H9 (cell line): ENCODE results near the gene BHLHE41. TPM values are rescaled to one million over a fixed set of nuclear protein-coding genes. Genes with fewer than 3 reads are reported as not detected.

Experiments
- DNase-seq: peaks from one replicate; pipeline ENCODE4 v3.0.0-alpha.2; 2017
- H2AFZ ChIP-seq: one replicate; pipeline ENCODE4 v1.6.1; 2013; ENCODE audit warnings: mild to moderate bottlenecking, low read length, control low read depth, moderate library complexity
- H2AK5ac ChIP-seq: 2 replicates; pipeline ENCODE4 v1.6.1; 2013; ENCODE audit warnings: low read length, control low read depth, mixed read lengths; ENCODE audit not compliant: insufficient read length
- H2BK120ac ChIP-seq: one replicate; pipeline ENCODE4 v1.6.1; 2013; ENCODE audit warnings: low read depth, mild to moderate bottlenecking, low read length, control low read depth, inconsistent platforms; ENCODE audit not compliant: poor library complexity, severe bottlenecking
- H2BK12ac ChIP-seq: 2 replicates; pipeline ENCODE4 v1.6.1; 2013; ENCODE audit warnings: low read length, control low read depth, mixed read lengths, low read depth; ENCODE audit not compliant: insufficient read length
- H2BK15ac ChIP-seq: 2 replicates; pipeline ENCODE4 v1.6.1; 2013; ENCODE audit warnings: low read depth, low read length, control low read depth
- H2BK20ac ChIP-seq: one replicate; pipeline ENCODE4 v1.6.1; 2013; ENCODE audit warnings: low read depth, mild to moderate bottlenecking, low read length, control low read depth, inconsistent platforms; ENCODE audit not compliant: poor library complexity, severe bottlenecking
- H2BK5ac ChIP-seq: 2 replicates; pipeline ENCODE4 v1.6.1; 2013; ENCODE audit warnings: low read length, control low read depth, mixed read lengths; ENCODE audit not compliant: insufficient read length
- H3K14ac ChIP-seq: 2 replicates; pipeline ENCODE4 v1.6.1; 2013; ENCODE audit warnings: low read length, control low read depth; ENCODE audit not compliant: insufficient read depth
- H3K18ac ChIP-seq: 2 replicates; pipeline ENCODE4 v1.6.1; 2013; ENCODE audit warnings: low read depth, mild to moderate bottlenecking, mixed read lengths, low read length, control low read depth; ENCODE audit not compliant: insufficient read length
- H3K23ac ChIP-seq: 2 replicates; pipeline ENCODE4 v1.6.1; 2013; ENCODE audit warnings: low read length, control low read depth, mixed read lengths, low read depth; ENCODE audit not compliant: insufficient read length
- H3K23me2 ChIP-seq: 2 replicates; pipeline ENCODE4 v1.6.1; 2013; ENCODE audit warnings: low read depth, mild to moderate bottlenecking, mixed read lengths, low read length, control low read depth; ENCODE audit not compliant: insufficient read length, poor library complexity, severe bottlenecking
- H3K27ac ChIP-seq: 2 replicates; pipeline ENCODE4 v1.5.1; 2013; ENCODE audit warnings: low read length, control low read depth, mixed read lengths, low read depth; ENCODE audit not compliant: insufficient read length
- H3K27me3 ChIP-seq: 2 replicates; pipeline ENCODE4 v1.6.1; 2013; ENCODE audit warnings: low read length, control low read depth, inconsistent platforms; ENCODE audit not compliant: insufficient read depth
- H3K4ac ChIP-seq: 2 replicates; pipeline ENCODE4 v1.6.1; 2013; ENCODE audit warnings: low read depth, mild to moderate bottlenecking, control low read depth, inconsistent platforms, low read length, moderate library complexity
- H3K4me1 ChIP-seq: 2 replicates; pipeline ENCODE4 v1.6.1; 2013; ENCODE audit warnings: low read length, control low read depth, inconsistent platforms; ENCODE audit not compliant: insufficient read depth
- H3K4me2 ChIP-seq: 2 replicates; pipeline ENCODE4 v1.6.1; 2013; ENCODE audit warnings: low read length, control low read depth, mixed read lengths; ENCODE audit not compliant: insufficient read length, insufficient read depth
- H3K56ac ChIP-seq: 2 replicates; pipeline ENCODE4 v1.6.1; 2013; ENCODE audit warnings: low read depth, mild to moderate bottlenecking, mixed read lengths, low read length, control low read depth; ENCODE audit not compliant: insufficient read length
- H3K79me1 ChIP-seq: 2 replicates; pipeline ENCODE4 v1.6.1; 2013; ENCODE audit warnings: low read depth, mild to moderate bottlenecking, moderate library complexity, low read length, control low read depth, inconsistent platforms; ENCODE audit not compliant: insufficient read depth, poor library complexity, severe bottlenecking
- H3K79me2 ChIP-seq: 2 replicates; pipeline ENCODE4 v1.6.1; 2013; ENCODE audit warnings: low read length, control low read depth, inconsistent platforms; ENCODE audit not compliant: insufficient read depth
- H3K9ac ChIP-seq: 2 replicates; pipeline ENCODE4 v1.6.1; 2013; ENCODE audit warnings: low read length, control low read depth, mixed read lengths; ENCODE audit not compliant: insufficient read length; ENCODE audit errors: extremely low read depth
- H3K9me3 ChIP-seq: one replicate; pipeline ENCODE4 v1.6.1; 2013; ENCODE audit warnings: low read depth, low read length, inconsistent platforms; ENCODE audit not compliant: control insufficient read depth
- H3T11ph ChIP-seq: one replicate; pipeline ENCODE4 v1.6.1; 2013; ENCODE audit warnings: mild to moderate bottlenecking, low read length, control low read depth, inconsistent platforms
- H4K20me1 ChIP-seq: one replicate; pipeline ENCODE4 v1.6.1; 2013; ENCODE audit not compliant: control insufficient read depth, insufficient read length, insufficient read depth
- H4K5ac ChIP-seq: 2 replicates; pipeline ENCODE4 v1.6.1; 2013; ENCODE audit warnings: low read depth, mild to moderate bottlenecking, mixed read lengths, low read length, control low read depth; ENCODE audit not compliant: insufficient read length
- H4K8ac ChIP-seq: replicated peaks from 2 replicates; pipeline ENCODE4 v1.6.1; 2013; ENCODE audit warnings: low read length, control low read depth, mixed read lengths, low read depth; ENCODE audit not compliant: insufficient read length
- H4K91ac ChIP-seq: 2 replicates; pipeline ENCODE4 v1.6.1; 2013; ENCODE audit warnings: low read depth, mild to moderate bottlenecking, moderate library complexity, mixed read lengths, low read length, control low read depth; ENCODE audit not compliant: insufficient read length
- H3K27ac Mint-ChIP-seq, 3 experiments: 2 replicates in 2 of 3; 3 replicates in 1 of 3; pipeline ENCODE4 v1.8.0; 2020 to 2021; ENCODE audit warnings: mixed read lengths in 3 of 3, mild to moderate bottlenecking in 1 of 3, moderate library complexity in 1 of 3
- H3K27me3 Mint-ChIP-seq: 2 replicates; pipeline ENCODE4 v1.8.0; 2021; ENCODE audit warnings: low read depth, mild to moderate bottlenecking, moderate library complexity, mixed read lengths
- H3K36me3 Mint-ChIP-seq, 3 experiments: 2 replicates in 2 of 3; 3 replicates in 1 of 3; pipeline ENCODE4 v1.8.0; 2020 to 2021; ENCODE audit warnings: low read depth in 3 of 3, mixed read lengths in 3 of 3; ENCODE audit not compliant: insufficient read depth in 1 of 3
- H3K4me1 Mint-ChIP-seq, 2 experiments: 2 replicates each; pipeline ENCODE4 v1.8.0; 2020; ENCODE audit warnings: mixed read lengths in 2 of 2
- H3K4me3 Mint-ChIP-seq, 2 experiments: 2 replicates in 1 of 2; 3 replicates in 1 of 2; pipeline ENCODE4 v1.8.0; 2020 to 2021; ENCODE audit warnings: mild to moderate bottlenecking in 2 of 2, mixed read lengths in 2 of 2, moderate library complexity in 1 of 2
- H3K9me3 Mint-ChIP-seq, 2 experiments: 2 replicates in 1 of 2; 3 replicates in 1 of 2; pipeline ENCODE4 v1.8.0; 2020; ENCODE audit warnings: mild to moderate bottlenecking in 2 of 2, mixed read lengths in 2 of 2, moderate library complexity in 1 of 2
- WGBS: extraction: QIAGEN DNeasy Blood & Tissue Kit; methylation state at CpG from one replicate; pipeline ENCODE4 v1.1.7; 2013; ENCODE audit warnings: missing lambda C conversion rate, low lambda C conversion rate, mixed read lengths; ENCODE audit not compliant: insufficient read length; ENCODE audit errors: extremely low coverage; 5-methylcytosine and 5-hydroxymethylcytosine counted together
- total RNA-seq: library from RNA; stranded (reverse); gene quantifications from 2 replicates; pipeline ENCODE4 v1.2.1, GENCODE V29; 2021
- TF ChIP-seq, protein P1 (sequence below): fragments of 200-600 bp; sonication (generic); conservative IDR thresholded peaks from 3 replicates; pipeline ENCODE4 v1.8.0; 2021; ENCODE audit warnings: antibody characterized with exemption, mild to moderate bottlenecking

Gene BHLHE41
- total RNA-seq, 1 experiment from 2014 or later = 0.33 TPM

DNA sequence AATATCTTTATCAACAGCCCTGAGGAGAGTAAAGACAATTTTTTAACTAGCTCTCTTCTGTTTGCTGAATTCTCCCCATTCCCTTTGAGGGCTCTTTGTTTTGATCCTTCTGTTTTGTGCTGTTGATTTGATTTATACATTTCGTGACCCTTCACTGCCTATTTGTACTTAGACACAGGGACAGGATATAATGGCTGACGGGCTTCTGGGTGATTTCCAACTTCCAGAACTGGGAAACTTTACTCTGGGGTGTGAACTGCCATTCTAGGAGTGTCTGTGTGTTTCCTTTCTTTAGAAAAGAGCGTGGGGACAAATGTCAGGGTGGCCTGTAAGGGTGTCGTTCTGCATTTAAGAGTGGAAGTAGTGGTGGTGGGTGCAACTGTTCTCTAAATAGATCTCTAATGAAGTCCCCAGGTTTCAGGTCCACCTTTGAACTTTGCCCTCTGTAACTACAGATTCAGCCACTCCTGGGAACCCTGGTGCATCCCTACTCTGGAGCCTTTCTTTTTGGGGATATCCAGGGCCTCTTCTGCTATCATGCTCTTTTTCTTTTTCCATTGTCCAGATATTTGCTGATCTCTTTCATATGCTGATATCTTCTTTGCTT lies 48.2 kb upstream of the BHLHE41 start:
- no peaks in the 10 kb centered on the region for H3K27me3 ChIP-seq
- Mint-ChIP-seq H3K27me3 (no peaks in the 10 kb centered on the region), H3K36me3 (no peaks in the 10 kb centered on the region), H3K4me1 (no peaks in the 10 kb centered on the region), H3K9me3 (no peaks in the 10 kb centered on the region; a peak in 1 of 5 replicates), H3K27ac (no peak overlapping the region), H3K4me3 (no peak overlapping the region; a peak in 1 of 5 replicates)
- H2BK5ac ChIP-seq = no peak overlapping the region
- no peaks in the 10 kb centered on the region for H3K9me3 ChIP-seq
- H3K4me2 ChIP-seq = no peak overlapping the region
- no peak overlapping the region for H3K23ac ChIP-seq
- no peaks in the 10 kb centered on the region for H3K4me1 ChIP-seq
- WGBS = no CpG with 5 or more reads among the region's 4 CpGs
- H2AFZ ChIP-seq = no peak overlapping the region
- H4K20me1 ChIP-seq = no peaks in the 10 kb centered on the region
- H3K56ac ChIP-seq = no peak overlapping the region
- no peak overlapping the region for H3K9ac ChIP-seq
- no peak overlapping the region for H4K5ac ChIP-seq
- DNase-seq = no peak
- no peak overlapping the region for H3K18ac ChIP-seq
- no peaks in the 10 kb centered on the region for H3K79me1 ChIP-seq
- no peak overlapping the region for H3T11ph ChIP-seq
- no peak overlapping the region for H2BK12ac ChIP-seq
- H2BK15ac ChIP-seq = no peak overlapping the region
- H2AK5ac ChIP-seq = no peak overlapping the region
- H3K14ac ChIP-seq = no peak overlapping the region
- H2BK120ac ChIP-seq = no peak overlapping the region
- H3K27ac ChIP-seq = no peak overlapping the region
- TF ChIP-seq, protein P1, sequence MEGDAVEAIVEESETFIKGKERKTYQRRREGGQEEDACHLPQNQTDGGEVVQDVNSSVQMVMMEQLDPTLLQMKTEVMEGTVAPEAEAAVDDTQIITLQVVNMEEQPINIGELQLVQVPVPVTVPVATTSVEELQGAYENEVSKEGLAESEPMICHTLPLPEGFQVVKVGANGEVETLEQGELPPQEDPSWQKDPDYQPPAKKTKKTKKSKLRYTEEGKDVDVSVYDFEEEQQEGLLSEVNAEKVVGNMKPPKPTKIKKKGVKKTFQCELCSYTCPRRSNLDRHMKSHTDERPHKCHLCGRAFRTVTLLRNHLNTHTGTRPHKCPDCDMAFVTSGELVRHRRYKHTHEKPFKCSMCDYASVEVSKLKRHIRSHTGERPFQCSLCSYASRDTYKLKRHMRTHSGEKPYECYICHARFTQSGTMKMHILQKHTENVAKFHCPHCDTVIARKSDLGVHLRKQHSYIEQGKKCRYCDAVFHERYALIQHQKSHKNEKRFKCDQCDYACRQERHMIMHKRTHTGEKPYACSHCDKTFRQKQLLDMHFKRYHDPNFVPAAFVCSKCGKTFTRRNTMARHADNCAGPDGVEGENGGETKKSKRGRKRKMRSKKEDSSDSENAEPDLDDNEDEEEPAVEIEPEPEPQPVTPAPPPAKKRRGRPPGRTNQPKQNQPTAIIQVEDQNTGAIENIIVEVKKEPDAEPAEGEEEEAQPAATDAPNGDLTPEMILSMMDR = no peak
- no peak overlapping the region for H4K91ac ChIP-seq
- no peak overlapping the region for H3K4ac ChIP-seq
- H3K79me2 ChIP-seq = no peaks in the 10 kb centered on the region
- no peaks in the 10 kb centered on the region for H3K23me2 ChIP-seq
- no peak overlapping the region for H4K8ac ChIP-seq
- no peak overlapping the region for H2BK20ac ChIP-seq
